OCI-LY7 (cell line): Measurements from ENCODE around the gene KAT7. TPM values are rescaled to one million over a fixed set of nuclear protein-coding genes. Genes with fewer than 3 reads are reported as not detected.

ENCODE experiments used
- BruUV-seq: library from RNA; stranded (reverse); fragments of 400-500 nt; replicated peaks from 2 replicates; lab custom pipeline; 2021; lab: Mats Ljungman, UMichigan
- CTCF ChIA-PET: fragments of 300-600 bp; sonication (Branson Sonifier 250); formaldehyde crosslinking; loops from one replicate; lab custom pipeline; 2022; ENCODE audit warnings: antibody characterized with exemption; ENCODE audit not compliant: unreplicated experiment; lab: Charles Lee
- POLR2A ChIA-PET: fragments of 300-600 bp; sonication (Branson Sonifier 250); formaldehyde crosslinking; loops from one replicate; lab custom pipeline; 2022; ENCODE audit warnings: antibody characterized with exemption; lab: Charles Lee
- DNase-seq: peaks from one replicate; pipeline ENCODE4 v3.0.0-alpha.2; 2015; ENCODE audit warnings: low spot score
- H2AFZ ChIP-seq: fragments of 200-600 bp; sonication (generic), shearing (Covaris generic); 2 replicates; pipeline ENCODE4 v1.6.1; 2014; ENCODE audit warnings: mild to moderate bottlenecking, antibody characterized with exemption, low read length, moderate library complexity
- H3K27ac ChIP-seq: fragments of 200-600 bp; sonication (generic); 2 replicates; pipeline ENCODE4 v1.5.1; 2014; ENCODE audit warnings: mixed run types, low read depth, mild to moderate bottlenecking, moderate library complexity, low read length, inconsistent platforms; ENCODE audit not compliant: poor library complexity, severe bottlenecking
- H3K36me3 ChIP-seq: fragments of 200-600 bp; sonication (generic); 2 replicates; pipeline ENCODE4 v1.6.1; 2014; ENCODE audit warnings: mild to moderate bottlenecking, antibody characterized with exemption, low read length, moderate library complexity, mixed read lengths; ENCODE audit not compliant: insufficient read depth
- H3K4me1 ChIP-seq: fragments of 200-600 bp; sonication (generic); 2 replicates; pipeline ENCODE4 v1.5.1; 2014; ENCODE audit warnings: mild to moderate bottlenecking, low read length; ENCODE audit not compliant: insufficient read depth, poor library complexity, severe bottlenecking
- H3K4me2 ChIP-seq: fragments of 200-600 bp; sonication (generic); 2 replicates; pipeline ENCODE4 v1.6.1; 2014; ENCODE audit warnings: mild to moderate bottlenecking, low read length
- H3K4me3 ChIP-seq: fragments of 200-600 bp; sonication (generic); 2 replicates; pipeline ENCODE4 v1.5.1; 2014; ENCODE audit warnings: mild to moderate bottlenecking, low read depth, low read length; ENCODE audit not compliant: poor library complexity, severe bottlenecking
- H3K79me2 ChIP-seq: fragments of 200-600 bp; sonication (generic); 2 replicates; pipeline ENCODE4 v1.6.1; 2016; ENCODE audit warnings: low read depth, mild to moderate bottlenecking, low read length, moderate library complexity, mixed read lengths; ENCODE audit not compliant: insufficient read depth
- H3K9me2 ChIP-seq: fragments of 200-600 bp; sonication (generic); 2 replicates; pipeline ENCODE4 v1.6.1; 2016; ENCODE audit warnings: mild to moderate bottlenecking, low read length, mixed read lengths; ENCODE audit not compliant: insufficient read depth
- H3K9me3 ChIP-seq: fragments of 200-600 bp; sonication (generic); 2 replicates; pipeline ENCODE4 v1.6.1; 2014; ENCODE audit warnings: mild to moderate bottlenecking, mixed run types, low read length, mixed read lengths
- H4K20me1 ChIP-seq: fragments of 200-600 bp; sonication (generic); 2 replicates; pipeline ENCODE4 v1.6.1; 2014; ENCODE audit warnings: mild to moderate bottlenecking, antibody characterized with exemption, low read length, moderate library complexity, mixed read lengths; ENCODE audit not compliant: insufficient read depth
- CTCF ChIP-seq: fragments of 200-600 bp; sonication (generic); conservative IDR thresholded peaks from 2 replicates; pipeline ENCODE4 v1.5.1; 2014; ENCODE audit warnings: mild to moderate bottlenecking, antibody characterized with exemption, low read length, moderate library complexity, mixed read lengths
- EZH2phosphoT487 ChIP-seq: fragments of 200-600 bp; sonication (generic); IDR thresholded peaks from 2 replicates; pipeline ENCODE4 v1.6.1; 2018; ENCODE audit warnings: low read depth, borderline replicate concordance, mild to moderate bottlenecking, mixed run types, antibody characterized with exemption, low read length, moderate library complexity, mixed read lengths
- intact Hi-C: fragments of 100-400 bp; cut with micrococcal nuclease; formaldehyde crosslinking; loops from one replicate; pipeline ENCODE4 v1.10.0; 2022; ENCODE audit not compliant: unreplicated experiment
- total RNA-seq, 2 experiments: library from RNA; depleted of rRNA in 1 of 2; stranded (reverse); fragments of >200 nt in 1 of 2; shearing (Covaris generic) in 1 of 2; gene quantifications; 2 replicates each; pipeline ENCODE4 v1.2.3, GENCODE V29; 2014 to 2022

KAT7 gene
- total RNA-seq, 2 experiments from 2014 or later, result 43.3 to 70.3 TPM

- peaks cover 89% of the 10 kb centered on the region for H3K79me2 ChIP-seq
- BruUV-seq, result no TSS peak
Measured at GRCh38 chr17:49752508-49752907, 36.0 kb upstream of the KAT7 start.

GRCh38 chr17:49753959-49754391, 34.5 kb upstream of the KAT7 start:
- H3K79me2 ChIP-seq, result peaks cover 88% of the 10 kb centered on the region
- ChIA-PET CTCF (no interaction called here), POLR2A (interaction anchor here (2.5 kb wide), 1 partner anchor 9 kb away, joined by 17 read pairs; the partner anchor contains the start of gene FAM117A)
- no peaks in the 10 kb centered on the region for H3K9me2 ChIP-seq
- H3K4me2 ChIP-seq, result peak overlapping the region; percentile 47
- TF ChIP-seq CTCF (no peak), EZH2phosphoT487 (no peak)
- H3K4me1 ChIP-seq, result peaks cover 72% of the 10 kb centered on the region
- peak overlapping the region; percentile 52 for H3K27ac ChIP-seq
- no peaks in the 10 kb centered on the region for H3K9me3 ChIP-seq
- no peak overlapping the region for H3K4me3 ChIP-seq
- no peak for DNase-seq
- no TSS peak for BruUV-seq
- intact Hi-C loops, result no loop called here
- H3K36me3 ChIP-seq, result peaks cover 50% of the 10 kb centered on the region
- H2AFZ ChIP-seq, result no peak overlapping the region
- no peaks in the 10 kb centered on the region for H4K20me1 ChIP-seq

More at GRCh38 chr17:49752508-49752907, 36.0 kb upstream of the KAT7 start:
- H3K9me2 ChIP-seq, result no peaks in the 10 kb centered on the region
- H3K9me3 ChIP-seq, result no peaks in the 10 kb centered on the region
- peak overlapping the region; percentile 52 for H3K27ac ChIP-seq
- POLR2A ChIA-PET, result interaction anchor here (0.6 to 2.5 kb wide), 4 partner anchors 9 to 45 kb away, joined by 3 to 17 read pairs (median 4); partner anchors contain the start of genes FAM117A and SLC35B1
- peak overlapping the region; percentile 43 for H3K4me2 ChIP-seq
- CTCF ChIA-PET, result no interaction called here
- intact Hi-C loops, result no loop called here
- H4K20me1 ChIP-seq, result no peaks in the 10 kb centered on the region
- H3K4me1 ChIP-seq, result peaks cover 82% of the 10 kb centered on the region
- DNase-seq, result no peak
- peaks cover 47% of the 10 kb centered on the region for H3K36me3 ChIP-seq
- TF ChIP-seq CTCF, result no peak
- TF ChIP-seq EZH2phosphoT487, result no peak
- no peak overlapping the region for H3K4me3 ChIP-seq
- no peak overlapping the region for H2AFZ ChIP-seq

GRCh38 chr17:49755663-49756283, 32.7 kb upstream of the KAT7 start:
- no peak for TF ChIP-seq CTCF
- no peak for TF ChIP-seq EZH2phosphoT487
- Histone ChIP-seq H3K4me3 (peak overlapping the region; percentile 4), H3K36me3 (peaks cover 58% of the 10 kb centered on the region), H2AFZ (no peak overlapping the region), H3K4me2 (peak overlapping the region; percentile 46), H3K9me3 (no peaks in the 10 kb centered on the region), H4K20me1 (no peaks in the 10 kb centered on the region), H3K4me1 (peaks cover 72% of the 10 kb centered on the region), H3K79me2 (peaks cover 95% of the 10 kb centered on the region), H3K9me2 (no peaks in the 10 kb centered on the region), H3K27ac (peak overlapping the region; percentile 52)
- no TSS peak for BruUV-seq
- POLR2A ChIA-PET, result interaction anchor here (1.2 to 9.3 kb wide), 3 partner anchors 7 to 11 kb away, joined by 4 to 124 read pairs (median 4); partner anchors contain the start of gene FAM117A
- intact Hi-C loops, result no loop called here
- no peak for DNase-seq
- CTCF ChIA-PET, result no interaction called here
